ENCODE measurements around the gene RAPGEF3.

RAPGEF3 gene

DNA sequence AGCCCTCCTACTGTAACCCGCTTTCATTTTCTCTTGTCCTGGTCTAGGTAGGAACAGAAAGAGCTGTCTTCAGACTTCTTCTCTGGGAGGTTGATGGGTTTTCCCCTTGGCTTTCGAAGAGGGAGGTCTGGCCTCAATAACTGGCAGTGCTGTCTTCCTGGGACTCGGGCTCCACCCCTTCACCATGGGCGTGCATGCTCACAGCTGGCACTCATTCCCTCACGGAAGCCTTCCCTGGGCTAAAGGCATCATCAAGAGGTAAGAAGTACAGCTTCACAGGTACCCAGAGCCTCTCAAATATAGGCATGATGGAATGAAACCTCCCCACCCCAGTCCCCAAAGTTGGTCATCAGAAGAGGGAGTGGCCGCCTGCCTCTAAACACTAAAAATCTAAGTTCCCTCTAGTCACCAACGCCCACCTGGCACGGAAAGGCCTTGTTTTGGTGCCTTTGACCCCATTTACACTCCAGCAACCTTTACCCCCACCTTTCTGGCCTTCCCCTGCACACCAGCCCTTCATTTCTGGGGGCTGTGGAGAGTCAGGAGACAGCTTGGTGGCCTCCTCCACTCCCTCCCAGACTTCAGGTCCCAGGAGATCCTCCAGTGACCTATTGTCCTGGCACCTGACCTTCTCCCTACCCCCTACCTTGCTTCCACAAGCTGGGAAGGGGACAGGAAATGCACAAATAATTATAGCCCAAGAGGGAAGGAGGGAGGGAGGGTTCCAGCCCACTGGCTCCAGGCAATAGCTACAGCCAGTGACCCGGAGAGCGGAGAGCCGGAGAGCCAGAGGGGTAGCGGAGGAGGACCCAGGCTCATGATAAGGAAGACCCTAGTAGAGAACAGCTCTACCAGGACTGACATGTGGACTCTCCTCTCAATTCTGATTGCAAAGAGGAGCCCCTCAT, 2.8 kb downstream of the RAPGEF3 start:
- H3K4me3 ChIP-seq (ENCODE audit: control insufficient read depth, low read depth, low read length): no peak overlapping the region
- no peak for DNase-seq (ENCODE audit: low read depth)
- TF ChIP-seq, protein P1, sequence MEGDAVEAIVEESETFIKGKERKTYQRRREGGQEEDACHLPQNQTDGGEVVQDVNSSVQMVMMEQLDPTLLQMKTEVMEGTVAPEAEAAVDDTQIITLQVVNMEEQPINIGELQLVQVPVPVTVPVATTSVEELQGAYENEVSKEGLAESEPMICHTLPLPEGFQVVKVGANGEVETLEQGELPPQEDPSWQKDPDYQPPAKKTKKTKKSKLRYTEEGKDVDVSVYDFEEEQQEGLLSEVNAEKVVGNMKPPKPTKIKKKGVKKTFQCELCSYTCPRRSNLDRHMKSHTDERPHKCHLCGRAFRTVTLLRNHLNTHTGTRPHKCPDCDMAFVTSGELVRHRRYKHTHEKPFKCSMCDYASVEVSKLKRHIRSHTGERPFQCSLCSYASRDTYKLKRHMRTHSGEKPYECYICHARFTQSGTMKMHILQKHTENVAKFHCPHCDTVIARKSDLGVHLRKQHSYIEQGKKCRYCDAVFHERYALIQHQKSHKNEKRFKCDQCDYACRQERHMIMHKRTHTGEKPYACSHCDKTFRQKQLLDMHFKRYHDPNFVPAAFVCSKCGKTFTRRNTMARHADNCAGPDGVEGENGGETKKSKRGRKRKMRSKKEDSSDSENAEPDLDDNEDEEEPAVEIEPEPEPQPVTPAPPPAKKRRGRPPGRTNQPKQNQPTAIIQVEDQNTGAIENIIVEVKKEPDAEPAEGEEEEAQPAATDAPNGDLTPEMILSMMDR (IDR thresholded peaks at IDR 0.05; ENCODE audit: control insufficient read depth, insufficient read depth, low read depth, low read length, missing control alignments): no peak

DNA sequence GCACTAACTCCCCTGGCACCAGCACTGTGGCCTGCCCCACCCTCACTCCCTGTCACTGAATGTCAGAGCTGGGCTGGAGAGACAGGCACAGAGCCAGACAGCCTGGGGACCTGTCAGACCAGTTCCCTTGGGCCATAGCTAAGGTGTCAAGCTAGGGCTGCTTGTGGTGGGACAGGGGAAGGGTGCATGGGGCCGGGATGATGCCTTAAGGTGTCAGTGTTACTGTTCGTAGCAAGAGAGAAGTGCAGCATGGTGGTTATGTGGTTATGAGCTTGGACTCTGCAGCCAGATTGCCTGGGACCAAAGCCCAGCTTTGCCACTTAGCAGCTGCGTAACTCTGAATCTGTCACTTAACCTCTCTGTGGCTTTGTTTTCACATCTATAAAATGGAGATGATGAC, 3.8 kb downstream of the RAPGEF3 start:
- H3K4me3 ChIP-seq (ENCODE audit: control insufficient read depth, low read depth, low read length): no peak overlapping the region
- TF ChIP-seq, protein P1 (IDR thresholded peaks at IDR 0.05; ENCODE audit: control insufficient read depth, insufficient read depth, low read depth, low read length, missing control alignments): no peak
- DNase-seq (ENCODE audit: low read depth): no peak

DNA sequence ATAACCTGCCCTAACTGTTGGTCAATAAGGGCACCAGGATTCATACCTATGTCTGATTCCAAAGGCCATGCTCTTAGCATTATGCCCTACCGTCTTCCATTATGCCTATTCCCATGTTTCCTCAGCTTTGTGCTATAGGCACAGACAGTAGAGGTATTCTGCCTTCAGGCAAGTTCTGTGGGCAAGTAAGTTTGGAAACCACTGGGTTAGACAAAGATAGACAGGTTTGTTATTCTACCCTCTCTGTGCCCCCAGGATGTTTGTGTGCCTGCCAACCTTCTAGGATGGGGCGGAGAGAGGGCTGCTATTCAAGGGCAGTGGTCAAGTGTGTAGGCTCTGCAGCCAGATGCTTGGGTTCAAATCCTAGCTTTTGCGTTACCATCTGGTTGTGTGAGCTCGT, 4.6 kb downstream of the RAPGEF3 start:
- DNase-seq (ENCODE audit: low read depth): no peak
- H3K4me3 ChIP-seq (ENCODE audit: control insufficient read depth, low read depth, low read length): no peak overlapping the region
- TF ChIP-seq, protein P1 (IDR thresholded peaks at IDR 0.05; ENCODE audit: control insufficient read depth, insufficient read depth, low read depth, low read length, missing control alignments): no peak

DNA sequence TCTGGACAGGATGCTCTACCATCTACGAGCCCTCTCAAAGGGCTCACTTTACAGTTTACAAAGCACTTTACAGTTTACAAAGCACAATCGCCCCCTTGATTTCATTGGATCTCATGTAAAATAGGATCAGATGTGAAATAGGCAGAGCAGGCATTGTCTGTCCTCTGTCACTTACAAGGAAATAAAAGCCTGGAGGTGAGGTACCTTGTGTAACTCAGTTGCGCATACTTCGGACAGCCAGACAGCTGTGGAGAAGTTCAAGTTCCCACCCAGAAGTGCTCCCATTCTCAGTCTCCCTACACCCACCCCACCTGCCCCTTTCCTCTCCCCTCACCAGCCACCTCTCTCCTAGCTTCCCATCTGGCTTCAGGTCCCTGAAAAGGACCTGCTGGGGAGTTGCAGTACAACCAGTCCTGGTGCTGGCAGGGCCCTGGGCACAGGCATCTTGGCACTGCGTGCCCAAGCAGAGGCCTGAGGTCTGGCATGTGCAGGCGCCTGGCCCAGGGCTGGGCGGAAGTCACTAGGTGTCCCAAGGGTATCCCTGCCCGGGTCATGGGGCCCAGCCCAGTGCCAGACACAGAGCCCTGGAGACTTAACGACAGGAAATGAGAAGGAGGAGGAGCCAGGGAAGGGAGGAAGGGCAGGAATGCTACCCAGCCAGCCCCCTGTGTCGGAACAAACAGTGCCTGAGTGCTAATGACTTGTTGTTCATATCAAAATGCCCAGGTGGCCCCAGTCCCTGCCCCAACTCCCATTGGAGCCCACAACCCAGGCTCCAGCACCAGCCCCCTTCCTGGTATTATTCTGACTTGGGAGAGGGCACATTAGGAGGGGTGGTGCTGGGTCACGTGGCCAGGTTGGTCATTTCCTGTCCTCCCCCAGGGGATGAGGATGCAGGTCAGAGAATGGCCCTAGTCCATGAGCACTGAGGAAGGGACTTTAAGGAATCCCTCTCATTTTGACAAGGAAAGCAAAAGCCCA, 5.4 kb downstream of the RAPGEF3 start:
- TF ChIP-seq, protein P1 (IDR thresholded peaks at IDR 0.05; ENCODE audit: control insufficient read depth, insufficient read depth, low read depth, low read length, missing control alignments): no peak
- no peak overlapping the region for H3K4me3 ChIP-seq (ENCODE audit: control insufficient read depth, low read depth, low read length)
- DNase-seq (ENCODE audit: low read depth): no peak

DNA sequence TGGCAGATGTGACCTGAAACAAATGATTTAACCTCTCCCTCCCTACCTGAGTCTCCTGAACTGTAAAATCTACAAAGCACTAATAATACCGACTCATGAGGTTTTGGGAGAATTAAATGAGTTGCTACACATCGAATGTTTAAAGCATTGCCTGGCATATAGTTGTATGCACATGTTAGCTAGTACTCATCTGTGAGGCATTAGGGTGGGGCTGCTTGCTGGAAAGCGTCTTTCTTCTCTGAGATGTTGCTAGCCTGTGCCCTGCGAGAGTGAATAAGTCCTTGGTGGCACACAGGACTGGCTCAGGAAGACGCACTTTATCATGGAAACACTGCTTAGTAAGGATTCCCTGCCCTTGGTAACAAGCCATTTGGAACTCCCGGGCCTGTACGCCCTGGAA, 6.1 kb downstream of the RAPGEF3 start:
- no peak for DNase-seq (ENCODE audit: low read depth)
- TF ChIP-seq, protein P1 (IDR thresholded peaks at IDR 0.05; ENCODE audit: control insufficient read depth, insufficient read depth, low read depth, low read length, missing control alignments): no peak
- no peak overlapping the region for H3K4me3 ChIP-seq (ENCODE audit: control insufficient read depth, low read depth, low read length)

DNA sequence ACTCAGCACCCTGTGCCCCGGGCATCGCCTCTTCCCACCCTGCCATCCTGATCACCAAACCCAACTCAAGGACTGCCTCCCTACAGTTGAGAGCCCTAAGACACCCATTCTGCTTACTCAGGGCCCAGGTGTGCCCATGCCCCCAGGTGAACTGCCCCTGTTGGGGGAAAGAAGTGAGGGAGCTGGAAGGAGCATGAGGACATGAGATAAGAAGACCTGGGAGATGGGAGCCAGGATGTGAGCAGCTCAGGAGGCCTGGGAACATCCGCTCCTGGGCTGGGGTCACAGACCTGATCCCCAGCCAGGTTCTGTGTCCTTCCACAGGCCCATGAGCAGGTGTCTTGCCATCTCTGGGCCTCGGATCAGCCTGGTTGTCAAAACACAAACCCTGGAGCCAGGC, 6.6 kb downstream of the RAPGEF3 start:
- TF ChIP-seq, protein P1 (IDR thresholded peaks at IDR 0.05; ENCODE audit: control insufficient read depth, insufficient read depth, low read depth, low read length, missing control alignments): no peak
- DNase-seq (ENCODE audit: low read depth): no peak
- no peak overlapping the region for H3K4me3 ChIP-seq (ENCODE audit: control insufficient read depth, low read depth, low read length)
